ENCODE measurements around the gene TAF11L14.

DNA sequence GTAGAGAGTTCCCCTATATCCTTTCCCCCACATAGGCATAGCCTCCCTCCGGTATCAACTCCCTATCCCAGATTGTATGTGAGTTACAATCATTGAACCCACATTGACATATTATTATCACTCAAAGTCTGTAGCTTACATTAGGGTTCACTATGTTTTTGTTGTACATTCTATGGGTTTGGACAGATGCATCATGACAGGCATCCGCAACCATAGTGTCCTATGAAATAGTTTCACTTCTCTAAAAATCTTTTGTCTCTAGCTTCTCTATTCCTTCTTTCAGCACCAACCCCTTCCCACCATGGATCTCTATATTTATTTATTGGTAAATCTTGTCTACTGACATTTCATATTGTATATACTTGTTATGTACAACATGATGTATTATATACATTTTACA is 31.6 kb downstream of the TAF11L14 start:
- no peak for TF ChIP-seq POLR2AphosphoS5 (IDR thresholded peaks at IDR 0.05)
- TF ChIP-seq CTCF (IDR thresholded peaks at IDR 0.05 in 8 of 11, conservative IDR thresholded peaks at IDR 0.05 in 3 of 11) = no peak

Measured in spleen (tissue), 7 donors.